Endothelial cell of umbilical vein (primary cell): ENCODE measurements around the gene RTN3. TPM values are rescaled to one million over a fixed set of nuclear protein-coding genes. Genes with fewer than 3 reads are reported as not detected.

Experiments
- BruUV-seq: library from RNA; stranded (reverse); fragments of 400-500 nt; replicated peaks from 2 replicates; lab custom pipeline; 2021; lab: Mats Ljungman, UMichigan
- CTCF ChIA-PET: fragments of 300-600, 350-600 bp; sonication (Branson Sonifier 250); formaldehyde crosslinking; loops from one replicate; lab custom pipeline; 2021; ENCODE audit warnings: antibody characterized with exemption, inconsistent platforms; lab: Charles Lee
- POLR2A ChIA-PET: fragments of 300-600, 350-600 bp; sonication (Branson Sonifier 250); formaldehyde crosslinking; loops from one replicate; lab custom pipeline; 2021; ENCODE audit warnings: antibody characterized with exemption, inconsistent platforms; lab: Charles Lee
- DNase-seq: peaks from one replicate; pipeline ENCODE4 v3.0.0-alpha.2; 2011; ENCODE audit warnings: low read depth, low spot score
- FAIRE-seq: peaks from 2 replicates; lab custom pipeline; 2011; peaks lifted over from hg19 to GRCh38; lab: Jason Lieb, UNC
- H2AFZ ChIP-seq: 2 replicates; pipeline ENCODE4 v1.6.0; 2012; ENCODE audit warnings: low read depth, low read length, control low read depth, inconsistent platforms
- H3K27ac ChIP-seq: 2 replicates; pipeline ENCODE4 v1.5.1; 2011; ENCODE audit warnings: low read depth, mild to moderate bottlenecking, control low read depth, low read length, moderate library complexity; ENCODE audit not compliant: insufficient read depth
- H3K27me3 ChIP-seq, 2 experiments: 2 replicates each; pipeline versions ENCODE4 v1.6.0 to v1.6.1; 2011; ENCODE audit warnings: low read length in 2 of 2, mixed read lengths in 1 of 2; ENCODE audit not compliant: control insufficient read depth in 2 of 2, insufficient read depth in 2 of 2
- H3K36me3 ChIP-seq, 2 experiments: 2 replicates in 1 of 2; 3 replicates in 1 of 2; pipeline ENCODE4 v1.5.1; 2011; ENCODE audit warnings: low read length in 2 of 2, mild to moderate bottlenecking in 1 of 2, moderate library complexity in 1 of 2; ENCODE audit not compliant: control insufficient read depth in 2 of 2, insufficient read depth in 2 of 2; ENCODE audit errors: extremely low read depth in 1 of 2
- H3K4me1 ChIP-seq: 3 replicates; pipeline ENCODE4 v1.5.1; 2011; ENCODE audit warnings: mild to moderate bottlenecking, low read length; ENCODE audit not compliant: control insufficient read depth, insufficient read depth; ENCODE audit errors: extremely low read depth
- H3K4me2 ChIP-seq: 2 replicates; pipeline ENCODE4 v1.6.1; 2011; ENCODE audit warnings: low read length, control low read depth, mixed read lengths; ENCODE audit not compliant: insufficient read depth
- H3K4me3 ChIP-seq, 3 experiments: fragments of 200-600 bp in 1 of 3; sonication (generic), shearing (Covaris generic) in 1 of 3; replicated peaks in 1 of 3; 2 replicates each; pipeline ENCODE4 v1.5.1; 2011 to 2016; ENCODE audit warnings: control low read depth in 3 of 3, low read length in 3 of 3, mild to moderate bottlenecking in 2 of 3, inconsistent platforms in 1 of 3, low read depth in 1 of 3, moderate library complexity in 1 of 3; ENCODE audit not compliant: insufficient read depth in 1 of 3
- H3K79me2 ChIP-seq: 2 replicates; pipeline ENCODE4 v1.6.0; 2012; ENCODE audit warnings: low read length, inconsistent platforms; ENCODE audit not compliant: control insufficient read depth, insufficient read depth
- H3K9ac ChIP-seq: replicated peaks from 2 replicates; pipeline ENCODE3; 2011; ENCODE audit warnings: low read length, control low read depth; ENCODE audit not compliant: insufficient read depth; ENCODE audit errors: extremely low read depth
- H3K9me1 ChIP-seq: replicated peaks from 3 replicates; pipeline ENCODE4 v1.6.0; 2011; ENCODE audit warnings: mild to moderate bottlenecking, low read length; ENCODE audit not compliant: control insufficient read depth, insufficient read depth; ENCODE audit errors: extremely low read depth
- H3K9me3 ChIP-seq: replicated peaks from 2 replicates; pipeline ENCODE4 v1.5.1; 2012; ENCODE audit warnings: low read length, inconsistent platforms; ENCODE audit not compliant: control insufficient read depth, insufficient read depth
- H4K20me1 ChIP-seq: replicated peaks from 2 replicates; pipeline ENCODE3; 2011; ENCODE audit warnings: mild to moderate bottlenecking, low read length; ENCODE audit not compliant: control insufficient read depth, insufficient read depth; ENCODE audit errors: extremely low read depth
- EZH2 ChIP-seq: IDR thresholded peaks from 2 replicates; pipeline ENCODE4 v1.6.1; 2012; ENCODE audit warnings: borderline replicate concordance, low read depth, mild to moderate bottlenecking, moderate library complexity, low read length, inconsistent platforms; ENCODE audit not compliant: severe bottlenecking
- FOS ChIP-seq: IDR thresholded peaks from 2 replicates; pipeline ENCODE4 v1.6.1; 2011; ENCODE audit warnings: mild to moderate bottlenecking, low read length, moderate library complexity, borderline replicate concordance; ENCODE audit not compliant: insufficient read depth
- GATA2 ChIP-seq: IDR thresholded peaks from 2 replicates; pipeline ENCODE4 v1.7.0; 2011; ENCODE audit warnings: low read depth, mild to moderate bottlenecking, moderate library complexity, mixed read lengths, low read length; ENCODE audit not compliant: insufficient read length, insufficient read depth
- JUN ChIP-seq: IDR thresholded peaks from 2 replicates; pipeline ENCODE4 v1.6.1; 2011; ENCODE audit warnings: borderline replicate concordance, low read depth; ENCODE audit not compliant: insufficient read length, insufficient read depth
- MYC ChIP-seq: IDR thresholded peaks from one replicate; pipeline ENCODE4 v1.6.1; 2011; ENCODE audit warnings: mild to moderate bottlenecking, low read depth, low read length
- POLR2A ChIP-seq: IDR thresholded peaks from 2 replicates; pipeline ENCODE4 v1.6.1; 2012; ENCODE audit warnings: low read depth, mild to moderate bottlenecking, control low read depth, low read length
- POLR2AphosphoS5 ChIP-seq: IDR thresholded peaks from 2 replicates; pipeline ENCODE4 v1.6.1; 2012; ENCODE audit warnings: low read depth, mild to moderate bottlenecking, control low read depth, low read length, moderate library complexity; ENCODE audit not compliant: insufficient read depth
- dilution Hi-C: fragments of 300-500 bp; cut with MboI; formaldehyde crosslinking; loops from one replicate; pipeline ENCODE4 v1.15.0; 2019; ENCODE audit warnings: low sequenced_read_pairs; ENCODE audit not compliant: extremely low pct_ligation_motif_present
- intact Hi-C: fragments of 100-400 bp; cut with micrococcal nuclease; formaldehyde crosslinking; loops from one replicate; pipeline ENCODE4 v1.10.0; 2022
- polyA plus RNA-seq, 4 experiments: library from polyadenylated mRNA; depleted of rRNA in 3 of 4; stranded (reverse) in 3 of 4; unstranded in 1 of 4; fragments of >200 nt; gene quantifications; 2 replicates each; pipeline versions ENCODE4 v1.2.1 to v1.2.3, GENCODE V29; 2011 to 2012; ENCODE audit warnings: missing spikeins in 1 of 4
- total RNA-seq: library from RNA; stranded (reverse); gene quantifications from 2 replicates; pipeline ENCODE4 v1.2.3, GENCODE V29; 2021
- TF ChIP-seq, protein P1 (sequence below): IDR thresholded peaks from 2 replicates; pipeline ENCODE4 v1.6.1; 2011; ENCODE audit not compliant: insufficient read depth, insufficient read length
- TF ChIP-seq, protein P2 (sequence below), 2 donors: IDR thresholded peaks; 1 replicate in 1 of 2; 2 replicates in 1 of 2; pipeline ENCODE4 v1.5.1; 2011; ENCODE audit warnings: low read length in 2 of 2, mild to moderate bottlenecking in 2 of 2, moderate library complexity in 2 of 2, control low read depth in 1 of 2, inconsistent platforms in 1 of 2, low read depth in 1 of 2; ENCODE audit not compliant: insufficient read depth in 1 of 2; ENCODE audit errors: extremely low read depth in 1 of 2

The RTN3 gene
- total and polyA plus RNA-seq, 2 donors (not counting 3 experiments of a cell fraction or from before 2014, with no cell fraction given): 90.6 to 112 TPM

DNA sequence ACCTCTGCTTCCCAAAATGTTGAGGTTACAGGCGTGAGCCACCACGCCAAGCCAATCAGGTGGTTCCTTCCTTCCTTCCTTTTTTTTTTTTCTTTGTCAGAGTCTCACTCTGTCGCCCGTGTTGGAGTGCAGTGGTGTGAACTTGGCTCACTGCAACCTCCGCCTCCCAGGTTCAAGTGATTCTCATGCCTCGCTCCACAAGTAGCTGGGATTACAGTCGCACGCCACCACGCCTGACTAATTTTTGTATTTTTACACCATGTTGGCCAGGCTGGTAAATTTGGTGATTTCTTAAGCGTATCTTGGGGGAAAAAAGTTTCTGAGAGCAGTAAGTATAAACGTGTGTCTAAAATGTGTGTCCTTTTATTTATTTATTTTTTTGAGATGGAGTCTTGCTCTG lies 113.8 kb downstream of the RTN3 start:
- Histone ChIP-seq H3K79me2 (no peaks in the 10 kb centered on the region), H3K9ac (no peak overlapping the region), H4K20me1 (no peaks in the 10 kb centered on the region), H3K4me3 (no peak overlapping the region), H3K27me3 (no peaks in the 10 kb centered on the region), H3K9me1 (no peaks in the 10 kb centered on the region), H2AFZ (no peak overlapping the region), H3K27ac (no peak overlapping the region), H3K4me2 (no peak overlapping the region), H3K36me3 (no peaks in the 10 kb centered on the region), H3K9me3 (no peaks in the 10 kb centered on the region), H3K4me1 (no peaks in the 10 kb centered on the region)
- FAIRE-seq: no peak
- ChIA-PET CTCF (no interaction called here), POLR2A (no interaction called here)
- dilution Hi-C loops (no loop called here), intact Hi-C loops (no loop called here)
- BruUV-seq: no TSS peak
- TF ChIP-seq EZH2 (no peak), POLR2AphosphoS5 (no peak)
- TF ChIP-seq, protein P1, sequence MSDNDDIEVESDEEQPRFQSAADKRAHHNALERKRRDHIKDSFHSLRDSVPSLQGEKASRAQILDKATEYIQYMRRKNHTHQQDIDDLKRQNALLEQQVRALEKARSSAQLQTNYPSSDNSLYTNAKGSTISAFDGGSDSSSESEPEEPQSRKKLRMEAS: no peak
- DNase-seq: no peak

DNA sequence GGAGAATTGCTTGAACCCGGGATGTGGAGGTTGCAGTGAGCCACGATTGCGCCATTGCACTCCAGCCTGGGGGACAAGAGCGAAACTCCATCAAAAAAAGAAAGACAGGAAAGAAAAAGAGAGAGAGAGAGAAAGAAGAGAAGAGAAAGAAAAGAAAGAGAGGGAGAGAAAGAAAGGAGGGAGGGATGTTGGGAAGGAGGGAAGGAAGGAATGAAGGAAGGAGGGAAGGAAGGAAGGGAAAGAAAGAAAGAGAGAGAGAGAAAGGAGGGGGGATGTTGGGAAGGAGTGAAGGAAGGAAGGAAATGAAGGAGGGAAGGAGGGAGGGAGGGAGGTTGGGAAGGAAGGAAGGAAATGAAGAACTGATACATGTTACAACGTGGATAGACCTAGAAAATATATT lies 119.6 kb downstream of the RTN3 start:
- CTCF ChIA-PET: no interaction called here
- POLR2A ChIA-PET: no interaction called here
- dilution Hi-C loops (no loop called here), intact Hi-C loops (no loop called here)
- no TSS peak for BruUV-seq
- no peak overlapping the region for H2AFZ ChIP-seq
- no peaks in the 10 kb centered on the region for H4K20me1 ChIP-seq
- H3K9me3 ChIP-seq: no peaks in the 10 kb centered on the region
- H3K79me2 ChIP-seq: no peaks in the 10 kb centered on the region
- no peak for FAIRE-seq
- H3K4me2 ChIP-seq: no peak overlapping the region
- no peak overlapping the region for H3K9ac ChIP-seq
- TF ChIP-seq, protein P2, sequence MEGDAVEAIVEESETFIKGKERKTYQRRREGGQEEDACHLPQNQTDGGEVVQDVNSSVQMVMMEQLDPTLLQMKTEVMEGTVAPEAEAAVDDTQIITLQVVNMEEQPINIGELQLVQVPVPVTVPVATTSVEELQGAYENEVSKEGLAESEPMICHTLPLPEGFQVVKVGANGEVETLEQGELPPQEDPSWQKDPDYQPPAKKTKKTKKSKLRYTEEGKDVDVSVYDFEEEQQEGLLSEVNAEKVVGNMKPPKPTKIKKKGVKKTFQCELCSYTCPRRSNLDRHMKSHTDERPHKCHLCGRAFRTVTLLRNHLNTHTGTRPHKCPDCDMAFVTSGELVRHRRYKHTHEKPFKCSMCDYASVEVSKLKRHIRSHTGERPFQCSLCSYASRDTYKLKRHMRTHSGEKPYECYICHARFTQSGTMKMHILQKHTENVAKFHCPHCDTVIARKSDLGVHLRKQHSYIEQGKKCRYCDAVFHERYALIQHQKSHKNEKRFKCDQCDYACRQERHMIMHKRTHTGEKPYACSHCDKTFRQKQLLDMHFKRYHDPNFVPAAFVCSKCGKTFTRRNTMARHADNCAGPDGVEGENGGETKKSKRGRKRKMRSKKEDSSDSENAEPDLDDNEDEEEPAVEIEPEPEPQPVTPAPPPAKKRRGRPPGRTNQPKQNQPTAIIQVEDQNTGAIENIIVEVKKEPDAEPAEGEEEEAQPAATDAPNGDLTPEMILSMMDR (IDR thresholded peaks at IDR 0.05; ENCODE audit: extremely low read depth in 1 of 2, insufficient read depth in 1 of 2, low read depth in 1 of 2, low read length in 2 of 2): no peak
- TF ChIP-seq FOS: no peak
- no peak for TF ChIP-seq POLR2AphosphoS5
- no peak for TF ChIP-seq POLR2A
- TF ChIP-seq EZH2: no peak
- no peak for TF ChIP-seq GATA2
- no peak for TF ChIP-seq MYC
- TF ChIP-seq, protein P1: no peak
- no peak for TF ChIP-seq JUN
- no peaks in the 10 kb centered on the region for H3K27me3 ChIP-seq
- no peak overlapping the region for H3K4me3 ChIP-seq
- no peak overlapping the region for H3K27ac ChIP-seq
- H3K4me1 ChIP-seq: peaks cover under 1% of the 10 kb centered on the region
- no peaks in the 10 kb centered on the region for H3K9me1 ChIP-seq
- no peaks in the 10 kb centered on the region for H3K36me3 ChIP-seq
- no peak for DNase-seq
